ENCODE data around the gene PARD3. TPM values are rescaled to one million over a fixed set of nuclear protein-coding genes. Genes with fewer than 3 reads are reported as not detected.
A peak's percentile ranks its signal among the peaks of the same experiment; 100 is the strongest.

The PARD3 gene
- polyA plus RNA-seq, 2 of the 4 experiments (the other 2 are of a cell fraction) = 110 to 200 TPM

DNA sequence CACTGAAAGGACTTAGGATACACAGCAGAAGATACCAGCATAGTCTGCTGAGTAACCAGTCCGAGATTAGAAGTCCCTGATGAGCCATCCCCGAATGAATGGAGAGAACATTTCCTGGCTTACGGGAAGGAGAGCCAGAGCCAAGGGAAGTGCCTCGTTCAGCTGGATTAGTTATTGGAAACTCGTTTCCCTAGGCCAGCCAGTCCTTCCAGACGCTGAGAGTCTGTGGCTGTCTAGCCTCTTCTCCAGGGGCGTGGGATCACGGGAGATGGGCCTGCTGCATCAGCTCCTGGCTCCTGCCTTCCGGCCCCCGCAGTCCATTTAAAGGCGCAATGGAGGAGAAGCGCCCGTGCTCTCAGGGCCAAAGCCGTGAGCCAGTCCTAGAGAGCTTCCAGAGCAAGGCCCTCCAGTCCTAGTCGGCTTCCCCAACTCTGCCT lies 712.8 kb downstream of the PARD3 start:
- WGBS (ENCODE audit: missing lambda C conversion rate) = 85% methylated on average over 13 of the region's 15 CpGs
- FAIRE-seq = no peak
- ChIA-PET POLR2A (no interaction called here), CTCF (no interaction called here)
- TF ChIP-seq GATA3 (IDR thresholded peaks at IDR 0.05; ENCODE audit: borderline replicate concordance) = no peak
- TF ChIP-seq EHF (CRISPR knock-in tag; IDR thresholded peaks at IDR 0.05) = no peak
- TF ChIP-seq NPAS2 (CRISPR knock-in tag; IDR thresholded peaks at IDR 0.05; ENCODE audit: borderline replicate concordance) = no peak
- TF ChIP-seq MAFK (IDR thresholded peaks at IDR 0.05; ENCODE audit: partially characterized antibody) = no peak
- TF ChIP-seq CEBPB (IDR thresholded peaks at IDR 0.05) = no peak
- TF ChIP-seq, protein P1, sequence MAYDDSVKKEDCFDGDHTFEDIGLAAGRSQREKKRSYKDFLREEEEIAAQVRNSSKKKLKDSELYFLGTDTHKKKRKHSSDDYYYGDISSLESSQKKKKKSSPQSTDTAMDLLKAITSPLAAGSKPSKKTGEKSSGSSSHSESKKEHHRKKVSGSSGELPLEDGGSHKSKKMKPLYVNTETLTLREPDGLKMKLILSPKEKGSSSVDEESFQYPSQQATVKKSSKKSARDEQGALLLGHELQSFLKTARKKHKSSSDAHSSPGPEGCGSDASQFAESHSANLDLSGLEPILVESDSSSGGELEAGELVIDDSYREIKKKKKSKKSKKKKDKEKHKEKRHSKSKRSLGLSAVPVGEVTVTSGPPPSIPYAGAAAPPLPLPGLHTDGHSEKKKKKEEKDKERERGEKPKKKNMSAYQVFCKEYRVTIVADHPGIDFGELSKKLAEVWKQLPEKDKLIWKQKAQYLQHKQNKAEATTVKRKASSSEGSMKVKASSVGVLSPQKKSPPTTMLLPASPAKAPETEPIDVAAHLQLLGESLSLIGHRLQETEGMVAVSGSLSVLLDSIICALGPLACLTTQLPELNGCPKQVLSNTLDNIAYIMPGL (CRISPR knock-in tag; IDR thresholded peaks at IDR 0.05; ENCODE audit: borderline replicate concordance) = no peak
- TF ChIP-seq HEYL (CRISPR knock-in tag; IDR thresholded peaks at IDR 0.05) = no peak
- TF ChIP-seq, protein P2, sequence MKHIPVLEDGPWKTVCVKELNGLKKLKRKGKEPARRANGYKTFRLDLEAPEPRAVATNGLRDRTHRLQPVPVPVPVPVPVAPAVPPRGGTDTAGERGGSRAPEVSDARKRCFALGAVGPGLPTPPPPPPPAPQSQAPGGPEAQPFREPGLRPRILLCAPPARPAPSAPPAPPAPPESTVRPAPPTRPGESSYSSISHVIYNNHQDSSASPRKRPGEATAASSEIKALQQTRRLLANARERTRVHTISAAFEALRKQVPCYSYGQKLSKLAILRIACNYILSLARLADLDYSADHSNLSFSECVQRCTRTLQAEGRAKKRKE (CRISPR knock-in tag; IDR thresholded peaks at IDR 0.05; ENCODE audit: low read depth) = no peak
- TF ChIP-seq, protein P3, sequence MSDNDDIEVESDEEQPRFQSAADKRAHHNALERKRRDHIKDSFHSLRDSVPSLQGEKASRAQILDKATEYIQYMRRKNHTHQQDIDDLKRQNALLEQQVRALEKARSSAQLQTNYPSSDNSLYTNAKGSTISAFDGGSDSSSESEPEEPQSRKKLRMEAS (IDR thresholded peaks at IDR 0.05) = no peak
- TF ChIP-seq, protein P4, sequence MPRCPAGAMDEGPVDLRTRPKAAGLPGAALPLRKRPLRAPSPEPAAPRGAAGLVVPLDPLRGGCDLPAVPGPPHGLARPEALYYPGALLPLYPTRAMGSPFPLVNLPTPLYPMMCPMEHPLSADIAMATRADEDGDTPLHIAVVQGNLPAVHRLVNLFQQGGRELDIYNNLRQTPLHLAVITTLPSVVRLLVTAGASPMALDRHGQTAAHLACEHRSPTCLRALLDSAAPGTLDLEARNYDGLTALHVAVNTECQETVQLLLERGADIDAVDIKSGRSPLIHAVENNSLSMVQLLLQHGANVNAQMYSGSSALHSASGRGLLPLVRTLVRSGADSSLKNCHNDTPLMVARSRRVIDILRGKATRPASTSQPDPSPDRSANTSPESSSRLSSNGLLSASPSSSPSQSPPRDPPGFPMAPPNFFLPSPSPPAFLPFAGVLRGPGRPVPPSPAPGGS (IDR thresholded peaks at IDR 0.05) = no peak
- no peak for TF ChIP-seq EHMT2 (IDR thresholded peaks at IDR 0.05; ENCODE audit: low read depth)
- no peak for TF ChIP-seq ZNF302 (CRISPR knock-in tag; IDR thresholded peaks at IDR 0.05)
- no peak for TF ChIP-seq HOXB5 (CRISPR knock-in tag; IDR thresholded peaks at IDR 0.05)
- no peak for TF ChIP-seq CHD4 (IDR thresholded peaks at IDR 0.05; ENCODE audit: borderline replicate concordance)
- TF ChIP-seq, protein P5, sequence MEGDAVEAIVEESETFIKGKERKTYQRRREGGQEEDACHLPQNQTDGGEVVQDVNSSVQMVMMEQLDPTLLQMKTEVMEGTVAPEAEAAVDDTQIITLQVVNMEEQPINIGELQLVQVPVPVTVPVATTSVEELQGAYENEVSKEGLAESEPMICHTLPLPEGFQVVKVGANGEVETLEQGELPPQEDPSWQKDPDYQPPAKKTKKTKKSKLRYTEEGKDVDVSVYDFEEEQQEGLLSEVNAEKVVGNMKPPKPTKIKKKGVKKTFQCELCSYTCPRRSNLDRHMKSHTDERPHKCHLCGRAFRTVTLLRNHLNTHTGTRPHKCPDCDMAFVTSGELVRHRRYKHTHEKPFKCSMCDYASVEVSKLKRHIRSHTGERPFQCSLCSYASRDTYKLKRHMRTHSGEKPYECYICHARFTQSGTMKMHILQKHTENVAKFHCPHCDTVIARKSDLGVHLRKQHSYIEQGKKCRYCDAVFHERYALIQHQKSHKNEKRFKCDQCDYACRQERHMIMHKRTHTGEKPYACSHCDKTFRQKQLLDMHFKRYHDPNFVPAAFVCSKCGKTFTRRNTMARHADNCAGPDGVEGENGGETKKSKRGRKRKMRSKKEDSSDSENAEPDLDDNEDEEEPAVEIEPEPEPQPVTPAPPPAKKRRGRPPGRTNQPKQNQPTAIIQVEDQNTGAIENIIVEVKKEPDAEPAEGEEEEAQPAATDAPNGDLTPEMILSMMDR (IDR thresholded peaks at IDR 0.05) = no peak
- no peak overlapping the region for H3K4me3 ChIP-seq
- H3K4me1 ChIP-seq = no peaks in the 10 kb centered on the region
- H3K9me3 ChIP-seq = peaks cover 12% of the 10 kb centered on the region; the same call in 2 of the 3 replicates
- no peak for DNase-seq (ENCODE audit: low read depth in 1 of 2, low spot score in 1 of 2)
- no peak overlapping the region for H3K4me2 ChIP-seq
- no peak for ATAC-seq
- 0 out of 6 replicates have a peak overlapping the region, but pooled peaks of 1 of the 2 experiments have one; percentile 32 for H3K27ac ChIP-seq

DNA sequence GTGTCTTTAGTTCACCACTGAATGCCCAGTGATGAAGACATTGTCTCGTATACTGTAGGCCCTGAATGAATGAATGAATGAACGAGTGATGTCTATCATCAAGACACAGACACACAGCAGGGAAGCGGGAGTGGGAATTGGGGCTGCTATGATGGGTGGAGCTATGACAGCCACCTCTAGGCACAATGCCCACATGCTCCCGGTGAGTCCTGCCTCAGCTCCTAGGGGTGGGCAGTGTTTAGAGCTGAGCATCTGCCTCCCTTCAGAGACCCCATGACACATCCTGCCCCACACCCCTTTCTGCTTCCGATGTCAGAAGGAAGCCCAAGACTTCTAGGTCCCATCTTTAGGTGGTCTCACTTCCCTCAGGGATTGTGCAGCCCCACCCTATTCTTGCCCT lies 714.1 kb downstream of the PARD3 start:
- H3K4me3 ChIP-seq = no peak overlapping the region
- no peak for ATAC-seq
- H3K4me2 ChIP-seq = no peak overlapping the region
- no peak overlapping the region for H3K27ac ChIP-seq
- DNase-seq (ENCODE audit: low read depth in 1 of 2, low spot score in 1 of 2) = no peak
- WGBS (ENCODE audit: missing lambda C conversion rate) = 83% methylated on average over 5 of the region's 5 CpGs
- no peak for FAIRE-seq
- TF ChIP-seq, protein P6, sequence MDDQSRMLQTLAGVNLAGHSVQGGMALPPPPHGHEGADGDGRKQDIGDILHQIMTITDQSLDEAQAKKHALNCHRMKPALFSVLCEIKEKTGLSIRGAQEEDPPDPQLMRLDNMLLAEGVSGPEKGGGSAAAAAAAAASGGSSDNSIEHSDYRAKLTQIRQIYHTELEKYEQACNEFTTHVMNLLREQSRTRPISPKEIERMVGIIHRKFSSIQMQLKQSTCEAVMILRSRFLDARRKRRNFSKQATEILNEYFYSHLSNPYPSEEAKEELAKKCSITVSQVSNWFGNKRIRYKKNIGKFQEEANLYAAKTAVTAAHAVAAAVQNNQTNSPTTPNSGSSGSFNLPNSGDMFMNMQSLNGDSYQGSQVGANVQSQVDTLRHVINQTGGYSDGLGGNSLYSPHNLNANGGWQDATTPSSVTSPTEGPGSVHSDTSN (IDR thresholded peaks at IDR 0.05) = no peak
- no peak for TF ChIP-seq ESRRA (IDR thresholded peaks at IDR 0.05; ENCODE audit: borderline replicate concordance, low read length)
- TF ChIP-seq ZNF302 (CRISPR knock-in tag; IDR thresholded peaks at IDR 0.05) = no peak
- no peak for TF ChIP-seq SMC3 (IDR thresholded peaks at IDR 0.05)
- TF ChIP-seq, protein P4 (IDR thresholded peaks at IDR 0.05) = no peak
- TF ChIP-seq RARB (CRISPR knock-in tag; IDR thresholded peaks at IDR 0.05) = no peak
- TF ChIP-seq MYC (IDR thresholded peaks at IDR 0.05; ENCODE audit: borderline replicate concordance, low read length) = no peak
- TF ChIP-seq RNF2 (IDR thresholded peaks at IDR 0.05; ENCODE audit: borderline replicate concordance, low read depth) = no peak
- TF ChIP-seq JUN (IDR thresholded peaks at IDR 0.05) = no peak
- no peak for TF ChIP-seq ZFP36 (IDR thresholded peaks at IDR 0.05; ENCODE audit: borderline replicate concordance, partially characterized antibody)
- no peak for TF ChIP-seq KDM5A (IDR thresholded peaks at IDR 0.05)
- TF ChIP-seq EHF (CRISPR knock-in tag; IDR thresholded peaks at IDR 0.05) = no peak
- ChIA-PET POLR2A (no interaction called here), CTCF (interaction anchor here (1.3 kb wide), 1 partner anchor 14 kb away, joined by 3 read pairs; no protein-coding TSS in a partner anchor)
- H3K4me1 ChIP-seq = no peaks in the 10 kb centered on the region
- H3K9me3 ChIP-seq = peaks cover 12% of the 10 kb centered on the region; the same call in 2 of the 3 replicates

All from A549 (cell line).